ENCODE measurements around the gene PTBP3.
"Not testable (repeated sequence)": the region's sequence is repeated elsewhere in the genome, so short reads cannot be mapped to it uniquely, and the experiment has no call there.

The PTBP3 gene

GRCh38 chr9:112207451-112207850 lies 126.0 kb downstream of the PTBP3 start:
- no peak for DNase-seq (ENCODE audit: low read depth in 2 of 2)

GRCh38 chr9:112203536-112203935 lies 129.9 kb downstream of the PTBP3 start:
- DNase-seq (ENCODE audit: low read depth in 2 of 2) = no peak

GRCh38 chr9:112200711-112201110 lies 132.7 kb downstream of the PTBP3 start:
- DNase-seq (ENCODE audit: low read depth in 2 of 2) = no peak

GRCh38 chr9:112198646-112199045 lies 134.8 kb downstream of the PTBP3 start:
- DNase-seq (ENCODE audit: low read depth in 2 of 2) = no peak

- no peak for DNase-seq (ENCODE audit: low read depth in 2 of 2)
These were observed 138.4 kb downstream of the PTBP3 start for GRCh38 chr9:112194969-112195431.

GRCh38 chr9:112193572-112194288 lies 139.7 kb downstream of the PTBP3 start:
- DNase-seq (ENCODE audit: low read depth in 2 of 2) = no peak

- not testable (repeated sequence) for DNase-seq (ENCODE audit: low read depth in 2 of 2)
These were observed 143.1 kb downstream of the PTBP3 start for GRCh38 chr9:112190320-112190719.

- no peak for DNase-seq (ENCODE audit: low read depth in 2 of 2)
These were observed 144.5 kb downstream of the PTBP3 start for GRCh38 chr9:112188884-112189283.

GRCh38 chr9:112187404-112187803 lies 146.0 kb downstream of the PTBP3 start:
- DNase-seq (ENCODE audit: low read depth in 2 of 2) = no peak

- DNase-seq (ENCODE audit: low read depth in 2 of 2) = no peak
These were observed 146.7 kb downstream of the PTBP3 start for GRCh38 chr9:112186695-112187094.

- DNase-seq (ENCODE audit: low read depth in 2 of 2) = no peak
These were observed 148.5 kb downstream of the PTBP3 start for GRCh38 chr9:112184946-112185345.

GRCh38 chr9:112184221-112184620 lies 149.2 kb downstream of the PTBP3 start:
- no peak for DNase-seq (ENCODE audit: low read depth in 2 of 2)

GRCh38 chr9:112180387-112180881 lies 153.0 kb downstream of the PTBP3 start:
- DNase-seq (ENCODE audit: low read depth in 2 of 2) = peak in 1 of 2 donors; percentile 32

GRCh38 chr9:112179816-112180215 lies 153.6 kb downstream of the PTBP3 start:
- DNase-seq (ENCODE audit: low read depth in 2 of 2) = no peak

GRCh38 chr9:112176524-112176923 lies 156.9 kb downstream of the PTBP3 start:
- no peak for DNase-seq (ENCODE audit: low read depth in 2 of 2)

- DNase-seq (ENCODE audit: low read depth in 2 of 2) = no peak
These were observed 157.6 kb downstream of the PTBP3 start for GRCh38 chr9:112175796-112176315.

GRCh38 chr9:112174965-112175795 lies 158.2 kb downstream of the PTBP3 start, which contains the start of gene SUSD1:
TSS of gene SUSD1 (minus strand) at chr9:112175297. CDS start at chr9:112175235, 62 bp downstream.
- DNase-seq (ENCODE audit: low read depth in 2 of 2) = peak in 1 of 2 donors; percentile 12

- DNase-seq (ENCODE audit: low read depth in 2 of 2) = peak; percentile 64 to 66
These were observed 159.0 kb downstream of the PTBP3 start for GRCh38 chr9:112174222-112174964.

- DNase-seq (ENCODE audit: low read depth in 2 of 2) = no peak
These were observed 159.8 kb downstream of the PTBP3 start for GRCh38 chr9:112173489-112174221.

GRCh38 chr9:112170968-112171367 lies 162.5 kb downstream of the PTBP3 start:
- no peak for DNase-seq (ENCODE audit: low read depth in 2 of 2)

GRCh38 chr9:112170235-112170634 lies 163.2 kb downstream of the PTBP3 start:
- DNase-seq (ENCODE audit: low read depth in 2 of 2) = no peak
